Mucosa of rectum (tissue), 2 donors: ENCODE results near the gene JPT1.
A peak's percentile ranks its signal among the peaks of the same experiment; 100 is the strongest.

ENCODE experiments used
- H3K27ac ChIP-seq, 2 donors: one replicate each; pipeline ENCODE4 v1.7.0; 2013; ENCODE audit warnings: inconsistent platforms in 2 of 2, low read depth in 2 of 2, low read length in 2 of 2
- H3K27me3 ChIP-seq, 2 donors: one replicate each; pipeline ENCODE4 v1.7.0; 2013; ENCODE audit warnings: low read length in 2 of 2; ENCODE audit not compliant: control insufficient read depth in 2 of 2, insufficient read depth in 2 of 2
- H3K36me3 ChIP-seq, 2 donors: one replicate each; pipeline ENCODE4 v1.7.0; 2013; ENCODE audit warnings: low read length in 2 of 2; ENCODE audit not compliant: control insufficient read depth in 2 of 2, insufficient read depth in 2 of 2
- H3K4me1 ChIP-seq, 2 donors: one replicate each; pipeline ENCODE4 v1.7.0; 2013; ENCODE audit warnings: low read length in 2 of 2, mild to moderate bottlenecking in 1 of 2; ENCODE audit not compliant: control insufficient read depth in 2 of 2, insufficient read depth in 2 of 2
- H3K4me3 ChIP-seq, 2 donors: one replicate each; pipeline ENCODE4 v1.7.0; 2013; ENCODE audit warnings: low read length in 2 of 2
- H3K9ac ChIP-seq, 2 donors: one replicate each; pipeline ENCODE4 v1.7.0; 2013; ENCODE audit warnings: low read length in 2 of 2, low read depth in 1 of 2, mild to moderate bottlenecking in 1 of 2
- H3K9me3 ChIP-seq, 2 donors: one replicate each; pipeline ENCODE4 v1.7.0; 2013; ENCODE audit warnings: low read length in 2 of 2; ENCODE audit not compliant: control insufficient read depth in 2 of 2
- donor health status: healthy.
- donor health status: Normal muscosa, but diverticular disease.

Gene JPT1

DNA sequence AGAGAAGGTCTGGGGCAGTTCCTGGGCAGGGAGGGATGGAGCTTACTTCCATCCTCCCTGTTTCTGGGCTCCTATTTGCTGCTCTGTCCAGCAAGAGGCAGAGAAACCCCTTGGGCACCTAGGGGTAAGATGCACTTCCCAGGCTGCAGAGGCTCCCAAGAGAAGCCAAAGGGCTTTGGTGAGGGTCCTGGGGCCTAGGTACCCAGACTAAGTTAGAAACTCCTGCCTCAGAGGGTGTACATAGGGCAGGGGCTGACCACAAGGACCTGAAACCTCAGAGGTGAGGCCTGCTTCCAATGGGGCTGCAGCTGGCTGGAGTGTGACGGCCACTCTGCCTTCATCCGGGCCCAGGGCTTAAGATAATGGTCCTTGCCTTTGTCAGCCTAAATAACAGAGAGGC is 46.1 kb downstream of the JPT1 start:
- H3K27me3 ChIP-seq: no peaks in the 10 kb centered on the region
- H3K36me3 ChIP-seq: peaks cover 0 to 8% of the 10 kb centered on the region in 2 donors
- no peak overlapping the region for H3K27ac ChIP-seq
- peaks cover 12 to 13% of the 10 kb centered on the region in 2 donors for H3K4me1 ChIP-seq
- no peaks in the 10 kb centered on the region for H3K9me3 ChIP-seq
- no peak overlapping the region for H3K4me3 ChIP-seq
- H3K9ac ChIP-seq: no peak overlapping the region

DNA sequence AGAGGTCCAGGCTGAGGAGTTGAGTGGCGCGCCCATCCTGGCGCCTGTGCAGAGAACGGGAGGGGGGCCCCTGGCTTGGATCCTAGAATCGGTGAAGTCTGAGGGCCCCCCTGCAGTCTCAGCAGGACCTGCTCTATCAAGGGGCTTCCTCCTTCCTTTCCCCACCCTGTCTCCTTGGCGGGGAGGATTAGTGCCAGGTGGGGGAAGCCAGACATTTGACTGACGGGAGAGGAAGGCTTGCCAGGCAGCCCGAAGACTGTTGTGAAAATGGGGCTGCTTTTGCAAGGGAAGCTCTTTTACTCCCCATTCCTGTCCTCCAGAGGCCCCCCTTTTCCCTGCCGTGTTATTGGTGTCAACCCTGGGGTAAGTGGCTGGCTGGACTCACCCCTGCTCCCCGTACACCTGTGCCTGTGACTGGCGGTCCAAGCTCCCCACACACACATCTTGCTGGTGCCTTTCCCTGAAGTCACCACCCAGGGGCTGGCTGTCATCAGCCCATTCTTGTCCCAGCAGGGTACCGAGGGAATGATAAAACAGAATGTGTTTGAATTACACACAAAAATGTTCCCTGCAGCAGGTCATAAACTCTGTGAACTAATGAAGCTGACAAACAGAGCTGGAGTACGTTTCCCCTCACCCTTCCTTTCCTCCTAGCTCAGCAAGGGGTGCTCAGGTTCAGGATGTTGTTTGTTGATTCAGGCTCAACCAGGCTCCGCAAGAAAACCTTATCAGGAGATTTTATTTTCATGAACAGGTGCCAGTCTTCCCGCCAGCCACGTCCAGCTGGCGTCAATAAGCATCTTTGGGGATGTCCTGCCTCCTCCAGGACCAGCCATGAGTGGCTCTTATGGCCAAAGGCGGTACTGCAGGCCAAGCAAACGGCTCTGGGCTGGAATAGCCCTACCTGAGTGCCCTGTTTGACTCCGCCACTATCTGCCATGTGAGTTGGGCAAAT is 48.9 kb downstream of the JPT1 start:
- H3K9ac ChIP-seq: no peak overlapping the region
- peaks cover 2 to 11% of the 10 kb centered on the region in 2 donors for H3K36me3 ChIP-seq
- no peak overlapping the region for H3K4me3 ChIP-seq
- no peaks in the 10 kb centered on the region for H3K27me3 ChIP-seq
- peaks cover 9 to 11% of the 10 kb centered on the region in 2 donors for H3K4me1 ChIP-seq
- no peaks in the 10 kb centered on the region for H3K9me3 ChIP-seq
- peak overlapping the region in 1 of 2 donors; percentile 21 for H3K27ac ChIP-seq

DNA sequence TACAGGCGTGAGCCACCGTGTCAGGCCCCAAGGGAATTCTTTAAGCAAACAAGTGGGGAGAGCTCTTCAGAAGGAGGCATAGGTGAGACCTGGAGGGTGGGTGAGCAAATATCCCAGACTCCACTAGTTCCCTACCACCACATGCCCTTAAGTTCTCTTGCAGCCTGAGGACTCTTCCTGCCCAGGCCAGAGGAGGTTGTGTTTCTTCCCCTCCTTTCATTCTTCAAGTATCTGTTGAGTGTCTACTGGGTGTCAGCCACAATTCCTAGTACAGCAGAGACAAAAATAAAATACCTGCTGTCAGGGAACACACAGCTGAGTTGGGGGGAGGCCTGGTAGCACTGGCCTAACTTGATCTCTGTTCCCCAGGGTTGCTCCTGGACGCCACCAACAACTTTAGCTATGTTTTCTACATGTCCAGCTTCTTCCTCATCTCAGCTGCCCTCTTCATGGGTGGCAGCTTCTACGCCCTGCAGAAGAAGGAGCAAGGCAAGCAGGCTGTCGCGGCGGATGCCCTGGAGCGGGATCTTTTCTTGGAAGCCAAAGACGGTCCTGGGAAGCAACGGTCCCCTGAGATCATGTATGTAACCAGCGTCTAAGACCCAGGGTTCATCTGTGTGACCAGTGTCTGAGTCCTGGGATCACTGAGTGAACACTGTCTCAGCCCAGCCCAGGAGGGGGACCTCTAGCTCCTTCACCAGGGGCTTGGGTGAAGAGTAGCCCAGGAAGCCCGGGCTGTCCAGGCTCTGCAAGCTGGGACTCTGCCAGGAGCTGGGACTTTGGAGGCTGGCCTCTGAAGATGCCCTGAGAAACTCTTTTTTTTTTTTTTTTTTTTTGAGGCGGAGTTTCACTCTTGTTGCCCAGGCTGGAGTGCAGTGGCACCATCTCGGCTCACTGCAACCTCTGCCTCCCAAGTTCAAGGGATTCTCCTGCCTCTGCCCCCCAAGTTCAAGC is 50.4 kb downstream of the JPT1 start:
- no peaks in the 10 kb centered on the region for H3K27me3 ChIP-seq
- H3K4me3 ChIP-seq: no peak overlapping the region
- no peaks in the 10 kb centered on the region for H3K9me3 ChIP-seq
- no peak overlapping the region for H3K27ac ChIP-seq
- no peak overlapping the region for H3K9ac ChIP-seq
- peaks cover 13 to 22% of the 10 kb centered on the region in 2 donors for H3K36me3 ChIP-seq
- H3K4me1 ChIP-seq: peaks cover under 1 to 1% of the 10 kb centered on the region in 2 donors

- no peak overlapping the region for H3K4me3 ChIP-seq
- no peaks in the 10 kb centered on the region for H3K27me3 ChIP-seq
- H3K36me3 ChIP-seq: peaks cover 20 to 27% of the 10 kb centered on the region in 2 donors
- H3K9ac ChIP-seq: no peak overlapping the region
- no peaks in the 10 kb centered on the region for H3K4me1 ChIP-seq
- no peak overlapping the region for H3K27ac ChIP-seq
- H3K9me3 ChIP-seq: no peaks in the 10 kb centered on the region
Measured at GRCh38 chr17:75102385-75102821, 51.9 kb downstream of the JPT1 start.

DNA sequence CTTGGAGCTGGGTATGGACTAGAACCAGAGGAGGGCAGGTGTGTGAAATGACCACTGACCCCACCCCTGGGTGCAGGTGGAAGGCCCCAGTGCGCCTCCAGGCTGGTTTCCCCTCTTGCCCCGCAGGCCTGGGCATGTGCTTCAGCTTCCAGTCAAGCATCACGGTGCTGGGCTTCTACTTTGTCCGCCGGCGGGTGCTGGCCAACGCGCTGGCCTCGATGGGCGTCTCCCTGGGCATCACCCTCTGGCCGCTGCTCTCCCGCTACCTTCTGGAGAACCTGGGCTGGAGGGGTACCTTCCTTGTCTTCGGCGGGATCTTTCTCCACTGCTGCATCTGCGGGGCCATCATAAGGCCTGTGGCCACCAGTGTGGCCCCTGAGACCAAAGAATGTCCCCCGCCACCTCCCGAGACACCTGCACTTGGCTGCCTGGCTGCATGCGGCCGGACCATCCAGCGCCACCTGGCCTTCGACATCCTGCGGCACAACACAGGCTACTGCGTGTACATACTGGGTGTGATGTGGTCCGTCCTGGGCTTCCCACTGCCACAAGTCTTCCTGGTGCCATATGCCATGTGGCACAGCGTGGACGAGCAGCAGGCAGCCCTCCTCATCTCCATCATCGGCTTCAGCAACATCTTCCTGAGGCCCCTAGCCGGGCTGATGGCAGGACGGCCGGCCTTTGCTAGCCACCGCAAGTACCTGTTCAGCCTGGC is 54.3 kb downstream of the JPT1 start:
- H3K4me1 ChIP-seq: peaks cover 6 to 11% of the 10 kb centered on the region in 2 donors
- no peak overlapping the region for H3K27ac ChIP-seq
- H3K4me3 ChIP-seq: no peak overlapping the region
- peaks cover 20 to 25% of the 10 kb centered on the region in 2 donors for H3K36me3 ChIP-seq
- no peak overlapping the region for H3K9ac ChIP-seq
- H3K9me3 ChIP-seq: no peaks in the 10 kb centered on the region
- H3K27me3 ChIP-seq: no peaks in the 10 kb centered on the region

GRCh38 chr17:75098861-75099260 is 55.5 kb downstream of the JPT1 start:
- no peaks in the 10 kb centered on the region for H3K9me3 ChIP-seq
- H3K4me1 ChIP-seq: peaks cover 12 to 17% of the 10 kb centered on the region in 2 donors
- no peaks in the 10 kb centered on the region for H3K27me3 ChIP-seq
- H3K9ac ChIP-seq: no peak overlapping the region
- no peak overlapping the region for H3K27ac ChIP-seq
- peaks cover 20 to 22% of the 10 kb centered on the region in 2 donors for H3K36me3 ChIP-seq
- no peak overlapping the region for H3K4me3 ChIP-seq

DNA sequence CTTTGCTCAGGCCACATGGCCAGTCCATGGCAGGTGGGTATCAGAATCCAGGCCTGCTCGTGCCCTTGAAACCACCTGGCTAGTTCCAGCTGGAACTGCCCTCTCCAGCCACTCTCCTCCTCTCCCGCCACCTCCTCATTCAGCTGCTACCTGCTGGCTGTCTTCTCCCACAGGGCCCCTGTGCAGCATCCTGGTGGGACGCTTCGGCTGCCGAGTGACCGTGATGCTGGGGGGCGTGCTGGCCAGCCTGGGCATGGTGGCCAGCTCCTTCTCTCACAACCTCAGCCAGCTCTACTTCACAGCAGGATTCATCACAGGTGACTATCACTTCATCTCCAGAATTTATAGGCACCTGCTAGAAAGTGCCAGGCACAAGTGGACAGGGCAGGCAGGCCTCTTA is 56.4 kb downstream of the JPT1 start:
- Histone ChIP-seq H3K36me3 (peaks cover 19 to 20% of the 10 kb centered on the region in 2 donors), H3K9ac (no peak overlapping the region)

GRCh38 chr17:75096082-75096625 is 58.2 kb downstream of the JPT1 start:
- H3K4me3 ChIP-seq: no peak overlapping the region
- peaks cover 39 to 44% of the 10 kb centered on the region in 2 donors for H3K4me1 ChIP-seq
- peak overlapping the region; percentile 5 to 44 for H3K9ac ChIP-seq
- no peaks in the 10 kb centered on the region for H3K27me3 ChIP-seq
- H3K27ac ChIP-seq: peak overlapping the region; percentile 78 to 87
- no peaks in the 10 kb centered on the region for H3K9me3 ChIP-seq
- H3K36me3 ChIP-seq: peaks cover 19 to 20% of the 10 kb centered on the region in 2 donors

More for the DNA sequence above, 56.4 kb downstream of the JPT1 start:
- Histone ChIP-seq H3K27me3 (no peaks in the 10 kb centered on the region), H3K9me3 (no peaks in the 10 kb centered on the region), H3K4me1 (peaks cover 21 to 27% of the 10 kb centered on the region in 2 donors), H3K4me3 (no peak overlapping the region), H3K27ac (no peak overlapping the region)

GRCh38 chr17:75094871-75095399 is 59.4 kb downstream of the JPT1 start:
- Histone ChIP-seq H3K4me3 (no peak overlapping the region), H3K27ac (peak overlapping the region; percentile 81 to 82), H3K9me3 (no peaks in the 10 kb centered on the region), H3K36me3 (peaks cover 11 to 13% of the 10 kb centered on the region in 2 donors), H3K9ac (peak overlapping the region in 1 of 2 donors; percentile 23), H3K27me3 (no peaks in the 10 kb centered on the region), H3K4me1 (peaks cover 49 to 53% of the 10 kb centered on the region in 2 donors)
